IPS-15b (cell line): ENCODE measurements around the gene SPANXC.
"Not testable (repeated sequence)": the region's sequence is repeated elsewhere in the genome, so short reads cannot be mapped to it uniquely, and the experiment has no call there.

Experiments
- H3K27me3 ChIP-seq: one replicate; pipeline ENCODE4 v1.6.1; 2013; ENCODE audit warnings: low read length; ENCODE audit not compliant: control insufficient read depth, insufficient read depth
- H3K36me3 ChIP-seq: one replicate; pipeline ENCODE4 v1.6.1; 2013; ENCODE audit warnings: low read length; ENCODE audit not compliant: control insufficient read depth, insufficient read depth
- H3K4me1 ChIP-seq: one replicate; pipeline ENCODE4 v1.6.1; 2013; ENCODE audit warnings: mild to moderate bottlenecking, low read length; ENCODE audit not compliant: control insufficient read depth, insufficient read depth
- H3K4me3 ChIP-seq: one replicate; pipeline ENCODE4 v1.5.1; 2013; ENCODE audit warnings: low read depth, low read length
- H3K9ac ChIP-seq: one replicate; pipeline ENCODE4 v1.6.1; 2013; ENCODE audit warnings: low read depth, mild to moderate bottlenecking, low read length
- H3K9me3 ChIP-seq: one replicate; pipeline ENCODE4 v1.6.1; 2013; ENCODE audit warnings: mild to moderate bottlenecking, low read length; ENCODE audit not compliant: control insufficient read depth, insufficient read depth

The SPANXC gene, protein sequence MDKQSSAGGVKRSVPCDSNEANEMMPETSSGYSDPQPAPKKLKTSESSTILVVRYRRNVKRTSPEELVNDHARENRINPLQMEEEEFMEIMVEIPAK

DNA sequence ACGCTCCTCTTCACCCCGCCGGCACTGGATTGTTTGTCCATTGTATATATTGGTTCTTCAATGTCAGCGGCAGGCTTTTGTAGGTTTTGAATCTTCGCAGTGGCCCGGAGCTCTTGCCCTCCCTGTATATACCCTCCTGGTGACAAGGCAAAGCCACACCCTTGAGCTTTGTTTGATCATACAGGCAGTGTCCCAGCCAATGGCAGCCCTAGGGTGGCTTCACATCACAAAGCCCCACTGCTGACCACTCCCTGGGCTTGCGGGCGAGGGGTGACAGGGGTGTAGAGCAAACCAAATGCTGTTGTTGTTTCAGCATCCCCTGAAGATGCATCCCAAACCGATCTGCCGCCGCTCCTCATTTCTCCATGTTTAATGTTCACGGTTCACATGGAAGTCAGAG is at the start of gene SPANXC:
Gene SPANXC (minus strand): TSS at position 101 of the 400 bp plus-strand sequence. CDS start 60 bp downstream, at position 41.
- H3K9ac ChIP-seq, H3K4me1 ChIP-seq, H3K4me3 ChIP-seq, H3K36me3 ChIP-seq, H3K9me3 ChIP-seq, H3K27me3 ChIP-seq: not testable (repeated sequence)

DNA sequence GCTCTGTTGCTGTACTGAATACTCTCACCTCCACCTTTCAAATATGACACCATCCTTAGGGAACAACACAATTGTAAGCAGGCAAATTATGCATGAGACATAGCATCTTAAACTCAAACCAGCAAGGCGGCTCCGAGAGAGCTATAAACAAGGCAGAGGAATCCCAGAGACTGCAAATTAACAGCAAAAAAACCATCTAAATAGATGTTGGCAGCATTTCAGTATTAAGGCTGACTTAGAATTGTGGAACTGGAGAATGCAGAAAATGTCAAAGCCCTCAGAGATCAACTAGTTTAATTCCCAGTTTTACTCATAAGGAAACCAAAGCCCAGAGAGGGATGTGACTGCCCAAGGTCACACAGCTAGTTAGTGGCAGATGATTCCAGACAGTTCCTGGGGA is 37.2 kb upstream of the SPANXC start:
- H3K4me3 ChIP-seq, result no peak overlapping the region
- no peak overlapping the region for H3K9ac ChIP-seq
- no peaks in the 10 kb centered on the region for H3K36me3 ChIP-seq
- no peaks in the 10 kb centered on the region for H3K9me3 ChIP-seq
- no peaks in the 10 kb centered on the region for H3K27me3 ChIP-seq
- no peaks in the 10 kb centered on the region for H3K4me1 ChIP-seq

DNA sequence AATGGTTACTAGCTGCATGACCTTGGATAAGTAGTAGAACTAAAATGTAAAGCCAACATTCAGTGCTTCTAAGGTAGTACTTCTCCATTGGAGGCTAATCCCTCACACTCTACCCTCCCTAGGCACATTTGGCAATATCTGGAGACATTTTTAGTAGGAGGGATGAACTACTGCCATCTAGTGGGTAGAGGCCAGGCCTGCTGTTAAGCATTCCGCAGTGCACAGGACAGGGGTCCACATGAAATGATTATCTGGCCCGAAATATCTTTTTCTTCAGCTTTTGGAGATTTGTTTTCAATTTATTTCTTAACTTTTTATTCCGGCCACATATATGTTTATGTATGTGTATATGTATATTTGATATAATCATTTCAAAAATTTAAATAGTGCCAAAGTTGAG is 36.0 kb upstream of the SPANXC start:
- H3K36me3 ChIP-seq, result no peaks in the 10 kb centered on the region
- no peaks in the 10 kb centered on the region for H3K4me1 ChIP-seq
- no peaks in the 10 kb centered on the region for H3K9me3 ChIP-seq
- H3K9ac ChIP-seq, result no peak overlapping the region
- H3K4me3 ChIP-seq, result no peak overlapping the region
- no peaks in the 10 kb centered on the region for H3K27me3 ChIP-seq

DNA sequence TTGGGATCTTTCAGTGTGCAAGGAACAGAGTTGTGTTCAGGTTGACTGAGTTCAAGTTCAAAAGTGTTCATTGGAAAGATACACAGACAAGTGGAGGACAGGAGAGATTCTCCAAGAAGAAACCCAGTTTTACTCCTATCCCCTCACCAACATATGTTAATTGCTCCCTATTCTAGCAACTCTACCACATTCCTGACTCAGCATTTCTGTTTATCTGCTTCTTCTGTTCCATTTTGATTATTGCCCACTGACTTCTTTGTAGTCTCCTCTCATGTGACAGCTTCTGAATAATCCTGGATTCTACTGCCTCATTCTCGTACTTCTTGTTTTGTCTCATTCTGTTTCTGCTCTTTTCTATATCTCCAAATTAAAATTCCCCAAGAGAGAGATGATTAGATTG is 15.8 kb upstream of the SPANXC start:
- no peaks in the 10 kb centered on the region for H3K36me3 ChIP-seq
- H3K4me1 ChIP-seq, result no peaks in the 10 kb centered on the region
- no peaks in the 10 kb centered on the region for H3K27me3 ChIP-seq
- H3K9me3 ChIP-seq, result peaks cover 4% of the 10 kb centered on the region
- H3K9ac ChIP-seq, result no peak overlapping the region
- H3K4me3 ChIP-seq, result no peak overlapping the region

DNA sequence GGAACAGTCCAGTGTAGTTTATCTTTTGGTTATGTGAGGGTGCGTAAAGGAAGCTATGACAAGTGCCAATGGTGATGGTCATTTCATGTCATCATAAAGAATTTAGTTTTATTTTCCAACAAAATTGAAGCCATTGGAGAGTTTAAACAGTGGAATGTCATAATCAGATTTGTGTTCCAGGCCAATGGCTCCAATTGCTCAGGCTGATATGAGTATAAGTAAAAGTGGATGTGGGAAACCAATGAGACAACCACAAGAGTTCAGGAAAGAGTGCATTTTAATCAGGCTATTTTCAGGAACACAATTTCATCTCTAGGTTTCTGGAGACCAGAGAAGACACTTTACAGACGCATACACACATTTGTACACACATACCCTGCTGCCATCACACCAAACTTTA is 20.7 kb downstream of the SPANXC start:
- Histone ChIP-seq H3K9me3 (no peaks in the 10 kb centered on the region), H3K36me3 (no peaks in the 10 kb centered on the region), H3K4me1 (no peaks in the 10 kb centered on the region), H3K4me3 (no peak overlapping the region), H3K27me3 (no peaks in the 10 kb centered on the region), H3K9ac (no peak overlapping the region)

DNA sequence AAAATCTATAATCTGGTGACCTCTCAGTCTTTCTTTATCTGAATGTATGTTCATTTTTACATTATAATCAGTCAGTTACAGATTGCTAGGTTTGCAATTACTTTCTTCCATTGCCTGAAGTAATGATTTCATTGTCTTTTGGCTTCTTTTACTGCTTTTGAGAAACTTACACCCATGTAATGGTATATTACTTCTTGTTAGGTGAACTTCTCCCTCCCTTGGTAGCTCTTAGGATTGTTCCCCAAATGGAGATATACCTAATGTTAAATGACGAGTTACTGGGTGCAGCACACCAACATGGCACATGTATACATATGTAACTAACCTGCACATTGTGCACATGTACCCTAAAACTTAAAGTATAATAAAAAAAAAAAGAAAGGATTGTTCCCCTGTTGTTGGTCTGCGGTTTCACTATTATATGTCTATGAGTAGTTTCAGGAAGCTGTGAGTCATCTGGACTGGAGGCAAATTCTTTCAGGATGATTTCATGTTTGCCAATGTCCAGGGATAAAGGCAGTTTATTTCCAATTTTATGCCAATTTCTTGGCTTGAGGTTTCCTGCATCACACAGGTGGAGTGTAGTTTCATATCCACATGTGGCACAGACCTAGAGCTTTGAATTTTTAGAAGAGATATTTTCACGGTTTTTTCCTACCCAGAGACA is 21.8 kb downstream of the SPANXC start:
- H3K27me3 ChIP-seq, result no peaks in the 10 kb centered on the region
- no peak overlapping the region for H3K9ac ChIP-seq
- no peak overlapping the region for H3K4me3 ChIP-seq
- no peaks in the 10 kb centered on the region for H3K4me1 ChIP-seq
- H3K36me3 ChIP-seq, result no peaks in the 10 kb centered on the region
- no peaks in the 10 kb centered on the region for H3K9me3 ChIP-seq

DNA sequence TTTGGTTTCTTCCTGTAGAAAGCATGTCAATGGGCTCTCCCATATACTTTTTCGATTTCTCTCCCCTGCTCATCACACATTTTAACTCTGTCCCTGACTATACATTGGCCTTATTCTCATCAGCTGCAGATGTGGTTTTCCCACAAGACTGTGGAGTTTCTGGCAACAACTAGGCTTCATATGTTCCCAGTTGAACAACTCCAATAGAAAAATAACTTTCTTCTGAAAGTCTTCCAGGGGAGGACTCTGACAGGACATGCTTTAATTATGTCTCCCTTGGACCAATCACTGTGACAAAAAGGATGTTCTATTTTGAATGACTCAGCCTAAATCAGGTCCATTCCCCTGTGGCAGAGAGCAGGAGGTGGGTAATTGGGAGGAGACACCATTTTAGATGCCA is 28.1 kb downstream of the SPANXC start:
- H3K36me3 ChIP-seq, result no peaks in the 10 kb centered on the region
- H3K27me3 ChIP-seq, result no peaks in the 10 kb centered on the region
- no peak overlapping the region for H3K4me3 ChIP-seq
- H3K4me1 ChIP-seq, result no peaks in the 10 kb centered on the region
- H3K9me3 ChIP-seq, result no peaks in the 10 kb centered on the region
- H3K9ac ChIP-seq, result no peak overlapping the region

DNA sequence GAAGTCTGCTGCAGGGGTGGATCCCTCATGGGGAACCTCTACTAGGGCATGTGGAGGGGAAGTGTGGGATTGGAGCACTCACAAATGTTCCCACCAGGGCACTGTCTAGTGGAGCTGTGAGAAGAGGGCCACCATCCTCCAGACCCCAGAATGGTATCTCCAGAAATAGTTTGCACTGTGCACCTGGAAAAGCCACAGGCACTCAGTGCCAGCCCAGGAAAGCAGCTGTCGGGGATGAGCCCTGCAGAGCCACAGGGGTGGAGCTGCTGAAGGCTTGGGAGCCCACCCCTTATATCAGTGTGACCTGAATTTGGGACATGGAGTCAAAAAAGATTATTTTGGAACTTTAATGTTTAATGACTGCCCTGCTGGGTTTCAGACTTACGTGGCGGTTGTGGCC is 40.4 kb downstream of the SPANXC start:
- Histone ChIP-seq H3K4me1 (no peaks in the 10 kb centered on the region), H3K4me3 (no peak overlapping the region), H3K27me3 (no peaks in the 10 kb centered on the region), H3K9ac (no peak overlapping the region), H3K9me3 (peaks cover 3% of the 10 kb centered on the region), H3K36me3 (no peaks in the 10 kb centered on the region)
